Breast epithelium (tissue), 4 donors: Measurements from ENCODE around the gene FMR1NB. TPM values are rescaled to one million over a fixed set of nuclear protein-coding genes. Genes with fewer than 3 reads are reported as not detected.

ENCODE experiments used
- DNase-seq, 2 donors: peaks; one replicate each; pipeline ENCODE4 v3.0.0-alpha.2; 2019; ENCODE audit warnings: low spot score in 2 of 2
- H3K27ac ChIP-seq, 2 donors: fragments of 200-600 bp; sonication (generic) in 1 of 2; one replicate each; pipeline ENCODE4 v1.5.1; 2016 to 2019; ENCODE audit warnings: mild to moderate bottlenecking in 1 of 2
- H3K27me3 ChIP-seq, 2 donors: fragments of 200-600 bp; sonication (generic) in 1 of 2; one replicate each; pipeline versions ENCODE4 v1.5.1 to v1.6.0; 2017 to 2019; ENCODE audit warnings: control low read depth in 1 of 2, mild to moderate bottlenecking in 1 of 2
- H3K36me3 ChIP-seq: fragments of 200-600 bp; one replicate; pipeline ENCODE4 v1.5.1; 2019
- H3K4me1 ChIP-seq, 2 donors: fragments of 200-600 bp; sonication (generic); one replicate each; pipeline ENCODE4 v1.5.1; 2016 to 2019; ENCODE audit warnings: control low read depth in 1 of 2
- H3K4me3 ChIP-seq, 3 donors: fragments of 200-600 bp; sonication (generic); 1 replicate in 2 of 3; 2 replicates in 1 of 3; pipeline ENCODE4 v1.5.1; 2016 to 2019; ENCODE audit warnings: mild to moderate bottlenecking in 3 of 3, moderate library complexity in 2 of 3
- H3K9me3 ChIP-seq, 2 donors: fragments of 200-600 bp; sonication (generic) in 1 of 2; one replicate each; pipeline ENCODE4 v1.5.1; 2016 to 2019; ENCODE audit warnings: control low read depth in 1 of 2
- POLR2A ChIP-seq: fragments of 450-650 bp; IDR thresholded peaks from one replicate; pipeline ENCODE4 v1.6.1; 2016; ENCODE audit warnings: antibody characterized with exemption, mild to moderate bottlenecking, moderate library complexity
- POLR2AphosphoS5 ChIP-seq, 3 donors: sonication (generic); formaldehyde crosslinking; IDR thresholded peaks; one replicate each; pipeline ENCODE4 v1.6.1; 2017; ENCODE audit warnings: antibody characterized with exemption in 3 of 3
- intact Hi-C: fragments of 100-400 bp; cut with DNase I; formaldehyde crosslinking; loops from one replicate; pipeline ENCODE4 v1.15.1; 2023; ENCODE audit warnings: low total_unique reads
- total RNA-seq, 3 donors: library from RNA; depleted of rRNA; stranded (reverse); fragments of >200 nt; gene quantifications; one replicate each; pipeline ENCODE4 v1.1.0, GENCODE V29; 2016
- TF ChIP-seq, protein P1 (sequence below), 3 donors: fragments of 450-650 bp; IDR thresholded peaks; one replicate each; pipeline ENCODE4 v1.5.1; 2016 to 2017; ENCODE audit warnings: antibody characterized with exemption in 3 of 3, mild to moderate bottlenecking in 3 of 3, moderate library complexity in 3 of 3

The FMR1NB gene
- total RNA-seq, 3 donors from 2014 or later = not detected

DNA sequence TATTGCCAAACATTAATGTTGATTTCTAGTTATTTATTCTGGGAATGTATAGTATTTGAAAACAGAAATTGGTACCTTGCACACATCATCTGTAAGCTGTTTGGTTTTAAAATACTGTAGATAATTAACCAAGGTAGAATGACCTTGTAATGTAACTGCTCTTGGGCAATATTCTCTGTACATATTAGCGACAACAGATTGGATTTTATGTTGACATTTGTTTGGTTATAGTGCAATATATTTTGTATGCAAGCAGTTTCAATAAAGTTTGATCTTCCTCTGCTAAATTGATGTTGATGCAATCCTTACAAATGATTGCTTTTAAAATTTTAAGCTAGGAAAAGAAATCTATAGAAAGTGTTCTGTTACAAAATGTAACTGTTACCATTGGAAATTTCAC, 30.8 kb upstream of the FMR1NB start:
- Histone ChIP-seq H3K4me1 (no peaks in the 10 kb centered on the region), H3K4me3 (no peak overlapping the region), H3K27me3 (no peaks in the 10 kb centered on the region), H3K27ac (no peak overlapping the region), H3K9me3 (no peaks in the 10 kb centered on the region), H3K36me3 (no peaks in the 10 kb centered on the region)
- intact Hi-C loops = no loop called here
- TF ChIP-seq, protein P1, sequence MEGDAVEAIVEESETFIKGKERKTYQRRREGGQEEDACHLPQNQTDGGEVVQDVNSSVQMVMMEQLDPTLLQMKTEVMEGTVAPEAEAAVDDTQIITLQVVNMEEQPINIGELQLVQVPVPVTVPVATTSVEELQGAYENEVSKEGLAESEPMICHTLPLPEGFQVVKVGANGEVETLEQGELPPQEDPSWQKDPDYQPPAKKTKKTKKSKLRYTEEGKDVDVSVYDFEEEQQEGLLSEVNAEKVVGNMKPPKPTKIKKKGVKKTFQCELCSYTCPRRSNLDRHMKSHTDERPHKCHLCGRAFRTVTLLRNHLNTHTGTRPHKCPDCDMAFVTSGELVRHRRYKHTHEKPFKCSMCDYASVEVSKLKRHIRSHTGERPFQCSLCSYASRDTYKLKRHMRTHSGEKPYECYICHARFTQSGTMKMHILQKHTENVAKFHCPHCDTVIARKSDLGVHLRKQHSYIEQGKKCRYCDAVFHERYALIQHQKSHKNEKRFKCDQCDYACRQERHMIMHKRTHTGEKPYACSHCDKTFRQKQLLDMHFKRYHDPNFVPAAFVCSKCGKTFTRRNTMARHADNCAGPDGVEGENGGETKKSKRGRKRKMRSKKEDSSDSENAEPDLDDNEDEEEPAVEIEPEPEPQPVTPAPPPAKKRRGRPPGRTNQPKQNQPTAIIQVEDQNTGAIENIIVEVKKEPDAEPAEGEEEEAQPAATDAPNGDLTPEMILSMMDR (IDR thresholded peaks at IDR 0.05) = no peak
- TF ChIP-seq POLR2A (no peak), POLR2AphosphoS5 (IDR thresholded peaks at IDR 0.05) (no peak)
- no peak for DNase-seq

DNA sequence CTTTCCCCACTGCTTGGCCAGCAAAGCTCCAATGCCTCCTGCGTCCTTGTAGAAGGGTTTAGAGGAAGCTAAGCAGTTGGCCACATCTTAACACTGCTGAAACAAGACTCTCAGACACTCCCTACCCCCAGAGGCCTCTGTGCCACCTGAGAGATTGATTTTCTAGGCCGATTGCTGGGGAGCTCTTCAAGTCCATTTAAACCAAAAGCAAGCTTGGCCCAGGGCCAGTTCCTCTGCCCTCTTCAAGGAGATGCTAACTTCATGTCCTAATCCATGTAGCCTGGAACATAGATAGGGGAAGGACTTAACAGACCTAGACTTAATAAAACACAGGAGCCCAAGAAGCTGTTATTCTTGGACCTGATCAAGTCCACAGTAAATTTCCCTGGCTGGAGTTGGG, 27.2 kb upstream of the FMR1NB start:
- intact Hi-C loops = no loop called here
- Histone ChIP-seq H3K4me3 (no peak overlapping the region), H3K27me3 (peaks cover 0 to 4% of the 10 kb centered on the region in 2 donors), H3K36me3 (no peaks in the 10 kb centered on the region), H3K4me1 (no peaks in the 10 kb centered on the region), H3K27ac (no peak overlapping the region), H3K9me3 (no peaks in the 10 kb centered on the region)
- TF ChIP-seq POLR2A = no peak
- TF ChIP-seq, protein P1 (IDR thresholded peaks at IDR 0.05) = no peak
- no peak for TF ChIP-seq POLR2AphosphoS5 (IDR thresholded peaks at IDR 0.05)
- no peak for DNase-seq

DNA sequence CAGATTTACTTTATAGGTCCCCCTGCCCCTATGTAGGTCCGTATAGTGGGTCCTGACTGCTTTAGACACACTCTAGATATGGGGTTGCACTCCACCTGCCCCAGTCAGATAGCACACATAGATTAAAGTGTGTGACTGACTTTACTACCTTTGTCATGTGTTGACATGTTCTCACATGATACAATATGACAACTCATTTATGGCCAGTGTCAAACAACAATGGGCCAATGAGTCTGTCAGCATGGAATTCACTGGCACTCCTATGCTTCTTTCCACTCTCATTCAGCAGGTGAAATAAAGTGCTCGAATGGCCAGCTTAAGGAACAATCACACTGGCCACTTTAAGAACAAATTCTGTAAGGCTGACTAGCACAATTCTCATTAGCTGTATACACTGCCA, 23.8 kb upstream of the FMR1NB start:
- peaks cover 0 to 7% of the 10 kb centered on the region in 2 donors for H3K9me3 ChIP-seq
- peaks cover 0 to 8% of the 10 kb centered on the region in 2 donors for H3K27me3 ChIP-seq
- H3K36me3 ChIP-seq = no peaks in the 10 kb centered on the region
- H3K4me1 ChIP-seq = no peaks in the 10 kb centered on the region
- no peak overlapping the region for H3K27ac ChIP-seq
- no peak overlapping the region for H3K4me3 ChIP-seq
- intact Hi-C loops = no loop called here
- TF ChIP-seq POLR2AphosphoS5 (IDR thresholded peaks at IDR 0.05) = no peak
- TF ChIP-seq, protein P1 (IDR thresholded peaks at IDR 0.05) = no peak
- no peak for TF ChIP-seq POLR2A
- no peak for DNase-seq

DNA sequence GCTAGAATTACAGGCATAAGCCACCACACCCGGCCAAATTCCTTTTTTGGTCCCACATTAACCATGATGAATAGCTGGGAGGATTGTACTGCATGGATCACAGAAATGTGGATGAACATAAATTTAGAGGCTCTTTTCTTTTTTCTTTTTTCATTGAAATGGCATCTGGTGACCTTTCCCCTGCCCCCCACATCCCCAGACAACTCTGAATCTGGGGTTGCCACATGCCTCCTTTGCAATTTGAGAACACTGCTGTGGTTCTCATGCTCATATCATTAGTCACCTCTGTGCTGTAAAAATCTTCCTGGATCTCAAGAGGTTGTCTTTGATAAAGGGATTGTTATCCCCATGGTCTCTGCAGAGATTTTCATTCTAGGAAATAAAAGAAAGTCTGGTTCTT, 22.8 kb upstream of the FMR1NB start:
- DNase-seq = no peak
- intact Hi-C loops = no loop called here
- TF ChIP-seq, protein P1 (IDR thresholded peaks at IDR 0.05) = no peak
- TF ChIP-seq POLR2A (no peak), POLR2AphosphoS5 (IDR thresholded peaks at IDR 0.05) (no peak)
- Histone ChIP-seq H3K4me1 (no peaks in the 10 kb centered on the region), H3K36me3 (no peaks in the 10 kb centered on the region), H3K27me3 (peaks cover 0 to 8% of the 10 kb centered on the region in 2 donors), H3K27ac (no peak overlapping the region), H3K9me3 (peaks cover 0 to 7% of the 10 kb centered on the region in 2 donors), H3K4me3 (no peak overlapping the region)

DNA sequence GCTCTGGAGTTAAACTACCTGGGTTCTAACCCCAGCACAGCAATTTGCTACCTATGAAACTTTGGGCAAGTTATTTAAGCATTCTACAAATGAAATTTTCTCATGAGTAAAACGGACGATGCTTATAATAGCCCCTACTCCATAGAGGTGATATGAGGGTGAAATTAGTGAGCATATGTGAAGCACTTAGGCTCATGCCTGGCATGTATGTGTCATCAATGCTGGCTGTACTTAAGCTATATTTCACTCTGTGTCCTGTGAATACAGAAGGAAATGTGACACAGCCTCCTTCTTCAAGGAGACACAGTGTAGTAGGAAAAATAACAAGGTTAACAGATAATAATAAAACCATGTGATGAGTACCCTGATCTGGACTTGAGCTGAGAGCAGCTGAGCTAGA, 20.4 kb upstream of the FMR1NB start:
- Histone ChIP-seq H3K9me3 (peaks cover 0 to 8% of the 10 kb centered on the region in 2 donors), H3K4me3 (no peak overlapping the region), H3K27me3 (peaks cover 0 to 8% of the 10 kb centered on the region in 2 donors), H3K4me1 (no peaks in the 10 kb centered on the region), H3K36me3 (no peaks in the 10 kb centered on the region), H3K27ac (no peak overlapping the region)
- no peak for TF ChIP-seq POLR2AphosphoS5 (IDR thresholded peaks at IDR 0.05)
- intact Hi-C loops = no loop called here
- DNase-seq = no peak

DNA sequence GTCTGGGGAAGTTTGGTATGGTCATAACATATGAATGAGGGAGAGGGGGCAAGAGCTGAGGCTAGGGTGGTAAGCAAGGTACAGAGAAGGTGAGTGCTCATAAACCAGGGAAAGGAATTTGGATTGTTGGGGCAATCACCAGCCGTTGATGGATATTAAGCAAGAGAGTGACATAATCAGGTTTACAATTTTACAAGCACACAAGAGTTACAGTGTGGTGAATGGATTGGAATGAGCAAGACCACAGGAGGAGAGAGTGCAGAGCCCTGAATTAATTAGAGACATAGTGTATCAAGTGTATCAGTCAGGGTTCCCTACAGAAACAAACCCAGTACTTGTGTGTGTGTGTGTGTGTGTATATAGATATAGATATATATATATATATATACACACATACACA, 18.7 kb upstream of the FMR1NB start:
- TF ChIP-seq POLR2AphosphoS5 (IDR thresholded peaks at IDR 0.05) (no peak), POLR2A (no peak)
- TF ChIP-seq, protein P1 (IDR thresholded peaks at IDR 0.05) = no peak

More for the DNA sequence above, 18.7 kb upstream of the FMR1NB start:
- H3K9me3 ChIP-seq = peaks cover 0 to 25% of the 10 kb centered on the region in 2 donors
- H3K27ac ChIP-seq = no peak overlapping the region
- DNase-seq = no peak
- H3K27me3 ChIP-seq = peaks cover 0 to 8% of the 10 kb centered on the region in 2 donors
- H3K36me3 ChIP-seq = no peaks in the 10 kb centered on the region
- no peak overlapping the region for H3K4me3 ChIP-seq
- intact Hi-C loops = no loop called here
- no peaks in the 10 kb centered on the region for H3K4me1 ChIP-seq
